H9 (cell line): ENCODE data around the gene DAPL1. TPM values are rescaled to one million over a fixed set of nuclear protein-coding genes. Genes with fewer than 3 reads are reported as not detected.

Source experiments
- DNase-seq: peaks from one replicate; pipeline ENCODE4 v3.0.0-alpha.2; 2017
- H2AFZ ChIP-seq: one replicate; pipeline ENCODE4 v1.6.1; 2013; ENCODE audit warnings: mild to moderate bottlenecking, low read length, control low read depth, moderate library complexity
- H2AK5ac ChIP-seq: 2 replicates; pipeline ENCODE4 v1.6.1; 2013; ENCODE audit warnings: low read length, control low read depth, mixed read lengths; ENCODE audit not compliant: insufficient read length
- H2BK120ac ChIP-seq: one replicate; pipeline ENCODE4 v1.6.1; 2013; ENCODE audit warnings: low read depth, mild to moderate bottlenecking, low read length, control low read depth, inconsistent platforms; ENCODE audit not compliant: poor library complexity, severe bottlenecking
- H2BK12ac ChIP-seq: 2 replicates; pipeline ENCODE4 v1.6.1; 2013; ENCODE audit warnings: low read length, control low read depth, mixed read lengths, low read depth; ENCODE audit not compliant: insufficient read length
- H2BK15ac ChIP-seq: 2 replicates; pipeline ENCODE4 v1.6.1; 2013; ENCODE audit warnings: low read depth, low read length, control low read depth
- H2BK20ac ChIP-seq: one replicate; pipeline ENCODE4 v1.6.1; 2013; ENCODE audit warnings: low read depth, mild to moderate bottlenecking, low read length, control low read depth, inconsistent platforms; ENCODE audit not compliant: poor library complexity, severe bottlenecking
- H2BK5ac ChIP-seq: 2 replicates; pipeline ENCODE4 v1.6.1; 2013; ENCODE audit warnings: low read length, control low read depth, mixed read lengths; ENCODE audit not compliant: insufficient read length
- H3K14ac ChIP-seq: 2 replicates; pipeline ENCODE4 v1.6.1; 2013; ENCODE audit warnings: low read length, control low read depth; ENCODE audit not compliant: insufficient read depth
- H3K18ac ChIP-seq: 2 replicates; pipeline ENCODE4 v1.6.1; 2013; ENCODE audit warnings: low read depth, mild to moderate bottlenecking, mixed read lengths, low read length, control low read depth; ENCODE audit not compliant: insufficient read length
- H3K23ac ChIP-seq: 2 replicates; pipeline ENCODE4 v1.6.1; 2013; ENCODE audit warnings: low read length, control low read depth, mixed read lengths, low read depth; ENCODE audit not compliant: insufficient read length
- H3K23me2 ChIP-seq: 2 replicates; pipeline ENCODE4 v1.6.1; 2013; ENCODE audit warnings: low read depth, mild to moderate bottlenecking, mixed read lengths, low read length, control low read depth; ENCODE audit not compliant: insufficient read length, poor library complexity, severe bottlenecking
- H3K27ac ChIP-seq: 2 replicates; pipeline ENCODE4 v1.5.1; 2013; ENCODE audit warnings: low read length, control low read depth, mixed read lengths, low read depth; ENCODE audit not compliant: insufficient read length
- H3K27me3 ChIP-seq: 2 replicates; pipeline ENCODE4 v1.6.1; 2013; ENCODE audit warnings: low read length, control low read depth, inconsistent platforms; ENCODE audit not compliant: insufficient read depth
- H3K4ac ChIP-seq: 2 replicates; pipeline ENCODE4 v1.6.1; 2013; ENCODE audit warnings: low read depth, mild to moderate bottlenecking, control low read depth, inconsistent platforms, low read length, moderate library complexity
- H3K4me1 ChIP-seq: 2 replicates; pipeline ENCODE4 v1.6.1; 2013; ENCODE audit warnings: low read length, control low read depth, inconsistent platforms; ENCODE audit not compliant: insufficient read depth
- H3K4me2 ChIP-seq: 2 replicates; pipeline ENCODE4 v1.6.1; 2013; ENCODE audit warnings: low read length, control low read depth, mixed read lengths; ENCODE audit not compliant: insufficient read length, insufficient read depth
- H3K56ac ChIP-seq: 2 replicates; pipeline ENCODE4 v1.6.1; 2013; ENCODE audit warnings: low read depth, mild to moderate bottlenecking, mixed read lengths, low read length, control low read depth; ENCODE audit not compliant: insufficient read length
- H3K79me1 ChIP-seq: 2 replicates; pipeline ENCODE4 v1.6.1; 2013; ENCODE audit warnings: low read depth, mild to moderate bottlenecking, moderate library complexity, low read length, control low read depth, inconsistent platforms; ENCODE audit not compliant: insufficient read depth, poor library complexity, severe bottlenecking
- H3K79me2 ChIP-seq: 2 replicates; pipeline ENCODE4 v1.6.1; 2013; ENCODE audit warnings: low read length, control low read depth, inconsistent platforms; ENCODE audit not compliant: insufficient read depth
- H3K9ac ChIP-seq: 2 replicates; pipeline ENCODE4 v1.6.1; 2013; ENCODE audit warnings: low read length, control low read depth, mixed read lengths; ENCODE audit not compliant: insufficient read length; ENCODE audit errors: extremely low read depth
- H3K9me3 ChIP-seq: one replicate; pipeline ENCODE4 v1.6.1; 2013; ENCODE audit warnings: low read depth, low read length, inconsistent platforms; ENCODE audit not compliant: control insufficient read depth
- H3T11ph ChIP-seq: one replicate; pipeline ENCODE4 v1.6.1; 2013; ENCODE audit warnings: mild to moderate bottlenecking, low read length, control low read depth, inconsistent platforms
- H4K20me1 ChIP-seq: one replicate; pipeline ENCODE4 v1.6.1; 2013; ENCODE audit not compliant: control insufficient read depth, insufficient read length, insufficient read depth
- H4K5ac ChIP-seq: 2 replicates; pipeline ENCODE4 v1.6.1; 2013; ENCODE audit warnings: low read depth, mild to moderate bottlenecking, mixed read lengths, low read length, control low read depth; ENCODE audit not compliant: insufficient read length
- H4K8ac ChIP-seq: replicated peaks from 2 replicates; pipeline ENCODE4 v1.6.1; 2013; ENCODE audit warnings: low read length, control low read depth, mixed read lengths, low read depth; ENCODE audit not compliant: insufficient read length
- H4K91ac ChIP-seq: 2 replicates; pipeline ENCODE4 v1.6.1; 2013; ENCODE audit warnings: low read depth, mild to moderate bottlenecking, moderate library complexity, mixed read lengths, low read length, control low read depth; ENCODE audit not compliant: insufficient read length
- H3K27ac Mint-ChIP-seq, 3 experiments: 2 replicates in 2 of 3; 3 replicates in 1 of 3; pipeline ENCODE4 v1.8.0; 2020 to 2021; ENCODE audit warnings: mixed read lengths in 3 of 3, mild to moderate bottlenecking in 1 of 3, moderate library complexity in 1 of 3
- H3K27me3 Mint-ChIP-seq: 2 replicates; pipeline ENCODE4 v1.8.0; 2021; ENCODE audit warnings: low read depth, mild to moderate bottlenecking, moderate library complexity, mixed read lengths
- H3K36me3 Mint-ChIP-seq, 3 experiments: 2 replicates in 2 of 3; 3 replicates in 1 of 3; pipeline ENCODE4 v1.8.0; 2020 to 2021; ENCODE audit warnings: low read depth in 3 of 3, mixed read lengths in 3 of 3; ENCODE audit not compliant: insufficient read depth in 1 of 3
- H3K4me1 Mint-ChIP-seq, 2 experiments: 2 replicates each; pipeline ENCODE4 v1.8.0; 2020; ENCODE audit warnings: mixed read lengths in 2 of 2
- H3K4me3 Mint-ChIP-seq, 2 experiments: 2 replicates in 1 of 2; 3 replicates in 1 of 2; pipeline ENCODE4 v1.8.0; 2020 to 2021; ENCODE audit warnings: mild to moderate bottlenecking in 2 of 2, mixed read lengths in 2 of 2, moderate library complexity in 1 of 2
- H3K9me3 Mint-ChIP-seq, 2 experiments: 2 replicates in 1 of 2; 3 replicates in 1 of 2; pipeline ENCODE4 v1.8.0; 2020; ENCODE audit warnings: mild to moderate bottlenecking in 2 of 2, mixed read lengths in 2 of 2, moderate library complexity in 1 of 2
- CTCF ChIP-seq: fragments of 200-600 bp; sonication (generic); conservative IDR thresholded peaks from 3 replicates; pipeline ENCODE4 v1.8.0; 2021; ENCODE audit warnings: antibody characterized with exemption, mild to moderate bottlenecking
- WGBS: extraction: QIAGEN DNeasy Blood & Tissue Kit; methylation state at CpG from one replicate; pipeline ENCODE4 v1.1.7; 2013; ENCODE audit warnings: missing lambda C conversion rate, low lambda C conversion rate, mixed read lengths; ENCODE audit not compliant: insufficient read length; ENCODE audit errors: extremely low coverage; 5-methylcytosine and 5-hydroxymethylcytosine counted together
- total RNA-seq: library from RNA; stranded (reverse); gene quantifications from 2 replicates; pipeline ENCODE4 v1.2.1, GENCODE V29; 2021

The DAPL1 gene
- total RNA-seq, 1 experiment from 2014 or later, result not detected

DNA sequence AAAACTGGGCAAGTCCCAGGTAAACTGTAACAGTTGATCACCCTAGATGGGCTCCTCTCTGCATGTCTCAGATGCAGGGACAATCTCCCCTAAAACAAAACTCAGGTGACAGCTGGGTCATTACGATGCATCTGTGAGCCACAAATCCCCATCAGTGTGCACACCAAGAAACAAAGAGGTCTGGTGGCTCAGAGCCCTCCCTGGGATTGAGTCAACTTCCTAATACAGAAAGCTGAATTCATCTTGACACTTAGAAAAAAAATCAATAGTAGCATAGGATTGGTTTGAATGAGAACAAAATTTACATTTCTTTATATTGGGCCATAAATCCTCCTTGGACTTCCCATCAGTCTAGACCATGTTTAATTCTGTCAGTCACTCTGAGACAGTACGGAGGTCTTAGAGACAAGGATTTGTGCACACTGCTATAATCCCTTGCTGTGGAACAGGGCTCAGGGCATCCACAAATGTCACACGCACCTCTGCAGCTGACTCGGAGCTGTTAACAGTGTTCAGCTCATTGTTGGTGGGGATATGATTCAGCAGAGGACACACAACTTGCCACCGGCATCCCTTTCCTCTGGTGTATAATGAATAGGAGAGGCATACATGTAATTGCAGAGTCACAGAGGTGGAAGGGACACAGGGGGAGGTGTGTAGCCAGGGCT is 44.5 kb upstream of the DAPL1 start:
- Histone ChIP-seq H3K23ac (no peak overlapping the region), H3K4me1 (no peaks in the 10 kb centered on the region), H4K20me1 (no peaks in the 10 kb centered on the region), H4K8ac (no peak overlapping the region), H4K91ac (no peak overlapping the region), H3K9me3 (no peaks in the 10 kb centered on the region), H3K79me1 (no peaks in the 10 kb centered on the region), H3K23me2 (no peaks in the 10 kb centered on the region), H3K27ac (no peak overlapping the region), H2BK12ac (no peak overlapping the region), H3T11ph (no peak overlapping the region), H2AK5ac (no peak overlapping the region), H3K14ac (no peak overlapping the region), H4K5ac (no peak overlapping the region), H2BK15ac (no peak overlapping the region), H2AFZ (no peak overlapping the region), H3K79me2 (no peaks in the 10 kb centered on the region), H2BK120ac (no peak overlapping the region), H3K56ac (no peak overlapping the region), H2BK20ac (no peak overlapping the region), H3K9ac (no peak overlapping the region), H2BK5ac (no peak overlapping the region), H3K4ac (no peak overlapping the region), H3K18ac (no peak overlapping the region), H3K27me3 (no peaks in the 10 kb centered on the region), H3K4me2 (no peak overlapping the region)
- peaks cover 4% of the 10 kb centered on the region for H3K27me3 Mint-ChIP-seq
- TF ChIP-seq CTCF, result no peak
- H3K36me3 Mint-ChIP-seq, result no peaks in the 10 kb centered on the region
- H3K4me1 Mint-ChIP-seq, result peaks cover 11 to 13% of the 10 kb centered on the region in 2 experiments
- no peak for DNase-seq
- no CpG with 5 or more reads among the region's 5 CpGs for WGBS
- peak overlapping the region in 1 of 3 experiments; percentile 27; a peak in 1 of 7 replicates for H3K27ac Mint-ChIP-seq
- no peaks in the 10 kb centered on the region for H3K9me3 Mint-ChIP-seq
- no peak overlapping the region for H3K4me3 Mint-ChIP-seq
